NCI-H1048 (cell line): Measurements from ENCODE around the gene FBXL5.

Experiments
- DNase-seq: peaks from one replicate; lab custom pipeline; 2025; lab: John Stamatoyannopoulos, UW

FBXL5 gene

GRCh38 chr4:15558561-15558960 is 96.6 kb downstream of the FBXL5 start:
- DNase-seq: no peak

- no peak for DNase-seq
Measured at GRCh38 chr4:15557786-15558550, 97.2 kb downstream of the FBXL5 start.

- no peak for DNase-seq
Measured at GRCh38 chr4:15556511-15557092, 98.6 kb downstream of the FBXL5 start.
